Activated CD4-positive, alpha-beta memory T cell treated with anti-CD3 and anti-CD28 coated beads for 36 hours (primary cell): ENCODE measurements around the gene CD4. TPM values are rescaled to one million over a fixed set of nuclear protein-coding genes. Genes with fewer than 3 reads are reported as not detected.
"Not testable (repeated sequence)": the region's sequence is repeated elsewhere in the genome, so short reads cannot be mapped to it uniquely, and the experiment has no call there.

Experiments
- CTCF ChIA-PET: fragments of 350-600 bp; sonication (Branson Sonifier 250); formaldehyde crosslinking; loops from one replicate; lab custom pipeline; 2021; ENCODE audit warnings: antibody characterized with exemption, inconsistent platforms; lab: Charles Lee
- POLR2A ChIA-PET: fragments of 350-600 bp; sonication (Branson Sonifier 250); formaldehyde crosslinking; loops from one replicate; lab custom pipeline; 2021; ENCODE audit warnings: antibody characterized with exemption; lab: Charles Lee
- DNase-seq: peaks from one replicate; pipeline ENCODE4 v3.0.0-alpha.2; 2020
- H3K27ac Mint-ChIP-seq: one replicate; pipeline ENCODE4 v1.8.0; 2021; ENCODE audit warnings: mixed read lengths
- H3K27me3 Mint-ChIP-seq: one replicate; pipeline ENCODE4 v1.8.0; 2021; ENCODE audit warnings: mixed read lengths
- H3K36me3 Mint-ChIP-seq: one replicate; pipeline ENCODE4 v1.8.0; 2021; ENCODE audit warnings: mixed read lengths
- H3K4me1 Mint-ChIP-seq: one replicate; pipeline ENCODE4 v1.8.0; 2021; ENCODE audit warnings: low read depth, mixed read lengths
- H3K4me3 Mint-ChIP-seq: one replicate; pipeline ENCODE4 v1.8.0; 2021; ENCODE audit warnings: mild to moderate bottlenecking, mixed read lengths
- H3K9me3 Mint-ChIP-seq: one replicate; pipeline ENCODE4 v1.8.0; 2021; ENCODE audit warnings: mixed read lengths
- intact Hi-C: fragments of 100-400 bp; cut with micrococcal nuclease; formaldehyde crosslinking; loops from one replicate; pipeline ENCODE4 v1.15.1; 2023
- total RNA-seq, 2 experiments: library from RNA; stranded (reverse); gene quantifications; one replicate each; pipeline ENCODE4 v1.2.3, GENCODE V29; 2021

Gene CD4
- 100 to 1,000 TPM; 290 to 300 TPM for total RNA-seq

DNA sequence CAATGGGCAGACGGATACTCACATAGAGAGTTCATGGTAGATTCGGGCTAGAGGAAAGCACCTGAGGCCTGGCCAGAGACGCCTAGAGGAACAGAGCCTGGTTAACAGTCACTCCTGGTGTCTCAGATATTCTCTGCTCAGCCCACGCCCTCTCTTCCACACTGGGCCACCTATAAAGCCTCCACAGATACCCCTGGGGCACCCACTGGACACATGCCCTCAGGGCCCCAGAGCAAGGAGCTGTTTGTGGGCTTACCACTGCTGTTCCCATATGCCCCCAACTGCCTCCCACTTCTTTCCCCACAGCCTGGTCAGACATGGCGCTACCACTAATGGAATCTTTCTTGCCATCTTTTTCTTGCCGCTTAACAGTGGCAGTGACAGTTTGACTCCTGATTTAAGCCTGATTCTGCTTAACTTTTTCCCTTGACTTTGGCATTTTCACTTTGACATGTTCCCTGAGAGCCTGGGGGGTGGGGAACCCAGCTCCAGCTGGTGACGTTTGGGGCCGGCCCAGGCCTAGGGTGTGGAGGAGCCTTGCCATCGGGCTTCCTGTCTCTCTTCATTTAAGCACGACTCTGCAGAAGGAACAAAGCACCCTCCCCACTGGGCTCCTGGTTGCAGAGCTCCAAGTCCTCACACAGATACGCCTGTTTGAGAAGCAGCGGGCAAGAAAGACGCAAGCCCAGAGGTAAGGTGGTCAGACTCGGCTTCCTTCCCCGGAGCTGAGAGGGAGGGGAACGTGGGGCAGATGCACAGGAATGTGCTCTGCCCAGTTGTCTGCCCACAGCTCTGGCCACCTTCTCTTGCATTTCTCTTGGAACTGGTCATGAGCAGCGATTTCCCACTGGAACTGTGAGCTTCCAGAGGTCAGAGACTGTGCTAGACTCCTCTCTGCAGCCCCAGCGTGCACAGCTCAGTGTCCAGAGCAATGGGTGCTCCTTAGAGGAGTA is at the start of gene CD4:
TSS of gene CD4 (plus strand) at position 557 of the 953 bp plus-strand sequence. CDS start 10,611 bp downstream, outside the sequence.
- peak within 1 kb of the TSS; percentile 91 for H3K4me3 Mint-ChIP-seq
- CTCF ChIA-PET: interaction anchor here (0.7 to 10.5 kb wide), 14 partner anchors 9 to 253 kb away, joined by 3 to 81 read pairs (median 8); partner anchors contain the start of genes COPS7A, MLF2, PTMS and SPSB2
- H3K36me3 Mint-ChIP-seq: peaks cover 34% of the 10 kb centered on the region
- H3K4me1 Mint-ChIP-seq: peaks cover 56% of the 10 kb centered on the region
- H3K27ac Mint-ChIP-seq: peak within 1 kb of the TSS; percentile 95
- no peaks in the 10 kb centered on the region for H3K27me3 Mint-ChIP-seq
- DNase-seq: peak; percentile 93
- POLR2A ChIA-PET: interaction anchor here (0.5 to 4.6 kb wide), 21 partner anchors 9 to 1177 kb away, joined by 3 to 37 read pairs (median 5); partner anchors contain the start of genes C12orf57, CDCA3, COPS7A and GAPDH
- no peaks in the 10 kb centered on the region for H3K9me3 Mint-ChIP-seq
- intact Hi-C loops: loop anchor here (1.0 to 10.0 kb wide), 5 partner anchors 9 to 334 kb away; partner anchors contain the start of genes CHD4, COPS7A, MLF2 and TAPBPL

DNA sequence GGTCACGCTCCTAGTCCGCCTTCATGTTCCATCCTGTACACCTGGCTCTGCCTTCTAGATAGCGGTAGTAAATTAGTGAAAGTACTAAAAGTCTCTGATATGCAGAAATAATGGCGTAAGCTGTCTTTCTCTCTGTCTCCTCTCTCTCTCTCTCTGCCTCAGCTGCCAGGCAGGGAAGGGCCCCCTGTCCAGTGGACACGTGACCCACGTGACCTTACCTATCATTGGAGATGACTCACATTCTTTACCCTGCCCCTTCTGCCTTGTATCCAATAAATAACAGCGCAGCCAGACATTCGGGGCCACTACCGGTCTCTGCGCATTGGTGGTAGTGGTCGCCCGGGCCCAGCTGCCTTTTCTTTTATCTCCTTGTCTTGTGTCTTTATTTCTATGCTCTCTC is 47.2 kb upstream of the CD4 start:
- H3K27me3 Mint-ChIP-seq, H3K4me3 Mint-ChIP-seq, DNase-seq, intact Hi-C loops, H3K27ac Mint-ChIP-seq: not testable (repeated sequence)
- Mint-ChIP-seq H3K36me3 (peaks cover 22% of the 10 kb centered on the region), H3K9me3 (peaks cover 16% of the 10 kb centered on the region), H3K4me1 (peaks cover 37% of the 10 kb centered on the region)
- POLR2A ChIA-PET: interaction anchor here (1.0 to 2.2 kb wide), 3 partner anchors 11 to 110 kb away, joined by 3 to 17 read pairs (median 8); partner anchors contain the start of genes COPS7A, MLF2 and USP5
- CTCF ChIA-PET: interaction anchor here (1.0 to 1.2 kb wide), 2 partner anchors 11 to 12 kb away, joined by 3 to 7 read pairs; partner anchors contain the start of gene MLF2

DNA sequence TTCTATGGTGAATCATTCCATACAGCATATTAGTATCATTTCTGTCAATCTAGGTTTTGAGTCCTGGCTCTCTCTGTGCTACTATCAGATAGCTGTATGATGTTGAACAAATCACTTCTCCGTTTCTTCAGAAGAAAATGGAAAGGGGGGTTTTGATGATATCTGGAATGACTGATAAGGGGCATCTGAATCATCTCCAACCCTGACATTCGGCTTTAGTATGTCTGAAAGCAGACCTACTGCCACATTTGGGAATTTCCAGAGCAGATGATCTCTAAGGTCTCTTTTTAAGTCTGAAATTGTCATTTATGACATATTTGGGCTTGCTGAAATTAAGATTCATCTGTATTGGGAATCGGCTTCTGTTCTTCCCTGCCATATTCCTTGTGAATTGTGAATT is 46.5 kb upstream of the CD4 start:
- Mint-ChIP-seq H3K27me3 (no peaks in the 10 kb centered on the region), H3K4me1 (peaks cover 37% of the 10 kb centered on the region), H3K4me3 (no peak overlapping the region), H3K36me3 (peaks cover 26% of the 10 kb centered on the region), H3K27ac (peak overlapping the region; percentile 81), H3K9me3 (peaks cover 16% of the 10 kb centered on the region)
- ChIA-PET POLR2A (interaction anchor here (0.6 to 2.2 kb wide), 5 partner anchors 10 to 296 kb away, joined by 3 to 17 read pairs (median 4); partner anchors contain the start of genes COPS7A, MLF2, USP5 and ZNF384), CTCF (interaction anchor here (1.0 to 2.6 kb wide), 4 partner anchors 10 to 29 kb away, joined by 3 to 8 read pairs (median 5); partner anchors contain the start of genes MLF2 and PTMS)
- intact Hi-C loops: loop anchor here (1.0 kb wide), 1 partner anchor 19 kb away; the partner anchor contains the start of gene COPS7A
- DNase-seq: no peak

DNA sequence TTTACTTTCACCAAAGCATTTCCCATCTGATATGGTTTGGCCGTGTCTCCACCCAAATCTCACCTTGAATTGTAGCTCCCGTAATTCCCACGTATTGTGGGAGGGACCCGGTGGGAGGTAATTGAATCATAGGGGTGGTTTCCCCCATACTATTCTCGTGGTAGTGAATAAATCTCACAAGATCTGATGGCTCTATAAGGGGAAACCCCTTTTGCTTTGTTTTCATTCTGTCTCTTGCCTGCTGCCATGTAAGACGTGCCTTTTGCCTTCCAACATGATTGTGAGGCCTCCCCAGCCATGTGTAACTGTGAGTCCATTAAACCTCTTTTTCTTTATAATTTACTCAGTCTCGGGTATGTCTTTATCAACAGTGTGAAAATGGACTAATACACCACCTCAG is 46.0 kb upstream of the CD4 start:
- H3K4me3 Mint-ChIP-seq, H3K27me3 Mint-ChIP-seq: not testable (repeated sequence)
- Mint-ChIP-seq H3K9me3 (peaks cover 16% of the 10 kb centered on the region), H3K27ac (peak overlapping the region; percentile 81), H3K4me1 (peaks cover 37% of the 10 kb centered on the region), H3K36me3 (peaks cover 30% of the 10 kb centered on the region)
- ChIA-PET POLR2A (interaction anchor here (0.6 to 2.2 kb wide), 5 partner anchors 10 to 297 kb away, joined by 3 to 17 read pairs (median 4); partner anchors contain the start of genes COPS7A, MLF2, USP5 and ZNF384), CTCF (interaction anchor here (1.0 to 2.6 kb wide), 4 partner anchors 9 to 28 kb away, joined by 3 to 8 read pairs (median 5); partner anchors contain the start of genes MLF2 and PTMS)
- intact Hi-C loops: loop anchor here (1.0 kb wide), 1 partner anchor 19 kb away; the partner anchor contains the start of gene COPS7A
- peak; percentile 51 for DNase-seq

DNA sequence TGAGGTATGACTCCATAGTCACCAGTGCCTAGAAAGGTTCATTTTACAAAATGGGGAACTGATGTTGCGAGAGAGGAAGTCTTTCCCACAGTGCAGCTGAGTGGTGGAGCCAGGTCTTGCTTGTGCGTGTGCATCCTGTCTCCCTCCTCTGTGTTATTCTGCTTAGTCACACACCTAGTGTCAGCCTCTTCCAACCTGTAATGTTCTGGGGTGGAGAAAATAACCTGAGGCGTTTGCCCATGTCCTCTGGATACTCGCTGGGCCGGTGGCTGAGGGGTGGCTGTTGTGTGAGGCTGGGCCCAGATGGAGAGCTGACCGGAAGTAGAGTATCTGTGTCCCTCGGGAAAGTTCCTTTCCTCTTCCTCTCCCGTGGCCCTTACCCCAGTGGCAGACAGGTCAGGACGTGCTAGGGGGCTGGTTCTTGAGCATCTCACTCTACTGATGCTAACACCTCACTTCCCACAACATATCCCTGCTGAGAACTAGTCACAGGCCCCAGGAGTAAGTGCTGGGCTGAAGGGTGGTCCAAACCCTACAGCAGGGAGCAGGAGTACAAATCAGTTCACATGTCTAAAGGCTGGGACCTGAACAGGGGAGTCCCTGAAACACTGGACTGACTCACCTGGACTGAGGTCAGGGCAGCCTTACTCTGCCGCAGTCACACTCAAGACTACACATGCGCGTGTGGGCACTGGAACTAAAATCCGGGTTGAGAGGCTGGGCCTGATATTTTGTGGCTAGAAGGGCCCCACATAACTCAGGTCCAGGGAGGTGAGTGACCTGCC is 43.4 kb upstream of the CD4 start:
- H3K27me3 Mint-ChIP-seq: no peaks in the 10 kb centered on the region
- peaks cover 41% of the 10 kb centered on the region for H3K4me1 Mint-ChIP-seq
- H3K9me3 Mint-ChIP-seq: peaks cover 16% of the 10 kb centered on the region
- POLR2A ChIA-PET: interaction anchor here (0.9 kb wide), 1 partner anchor 57 kb away, joined by 3 read pairs; the partner anchor contains the start of gene ZNF384
- no peak overlapping the region for H3K4me3 Mint-ChIP-seq
- intact Hi-C loops: no loop called here
- peak; percentile 43 for DNase-seq
- H3K36me3 Mint-ChIP-seq: peaks cover 39% of the 10 kb centered on the region
- CTCF ChIA-PET: interaction anchor here (2.2 kb wide), 1 partner anchor 8 kb away, joined by 13 read pairs; the partner anchor contains the start of gene MLF2
- peak overlapping the region; percentile 82 for H3K27ac Mint-ChIP-seq

DNA sequence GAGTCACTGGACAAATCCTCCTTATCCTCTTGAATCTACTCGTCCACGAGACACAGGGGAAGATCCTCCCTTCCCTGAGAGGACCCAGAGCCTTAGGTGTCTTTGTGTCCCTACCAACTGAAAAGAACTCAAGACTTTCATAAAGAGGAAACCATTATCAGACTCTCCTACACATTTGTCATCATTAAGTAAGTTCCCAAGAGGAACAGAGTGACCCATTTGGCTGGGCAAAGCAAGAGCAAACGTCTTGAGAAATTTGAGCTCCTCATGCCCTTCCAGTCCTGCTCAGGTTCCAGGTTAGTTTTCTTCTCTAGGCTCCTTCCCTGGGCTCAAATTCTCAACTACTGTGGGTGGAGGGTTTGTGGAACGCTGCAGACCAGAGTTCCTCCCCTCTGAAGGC is 42.1 kb upstream of the CD4 start:
- CTCF ChIA-PET: interaction anchor here (1.0 kb wide), 1 partner anchor 20 kb away, joined by 3 read pairs; no protein-coding TSS in a partner anchor
- Mint-ChIP-seq H3K4me3 (no peak overlapping the region), H3K27me3 (no peaks in the 10 kb centered on the region), H3K36me3 (peaks cover 42% of the 10 kb centered on the region), H3K4me1 (peaks cover 50% of the 10 kb centered on the region), H3K27ac (peak overlapping the region; percentile 23), H3K9me3 (peaks cover 16% of the 10 kb centered on the region)
- intact Hi-C loops: no loop called here
- no peak for DNase-seq
- POLR2A ChIA-PET: no interaction called here

DNA sequence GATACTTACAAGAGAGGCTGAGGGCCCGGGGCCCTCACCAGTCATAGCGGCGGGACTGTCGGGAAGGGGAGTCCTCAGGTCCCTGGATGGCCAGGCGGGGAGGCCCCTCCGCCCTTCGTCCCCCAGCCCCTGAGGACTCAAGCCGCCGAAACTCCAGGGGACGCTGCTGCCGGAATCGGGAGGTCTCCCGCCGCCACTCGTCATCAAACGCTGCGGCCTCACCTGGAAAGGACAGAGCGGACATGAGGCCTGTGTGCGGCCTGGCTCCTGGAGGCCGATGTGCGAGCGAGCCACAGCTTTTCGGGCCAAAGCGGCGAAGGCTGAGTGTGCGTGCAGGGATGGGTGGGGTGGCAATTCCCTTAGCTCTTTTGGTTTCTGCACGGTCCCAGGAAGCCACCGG is 40.6 kb upstream of the CD4 start:
- CTCF ChIA-PET: no interaction called here
- Mint-ChIP-seq H3K27me3 (no peaks in the 10 kb centered on the region), H3K4me3 (no peak overlapping the region), H3K36me3 (peaks cover 44% of the 10 kb centered on the region), H3K4me1 (peaks cover 41% of the 10 kb centered on the region), H3K9me3 (peaks cover 4% of the 10 kb centered on the region), H3K27ac (no peak overlapping the region)
- POLR2A ChIA-PET: no interaction called here
- intact Hi-C loops: no loop called here
- DNase-seq: no peak

DNA sequence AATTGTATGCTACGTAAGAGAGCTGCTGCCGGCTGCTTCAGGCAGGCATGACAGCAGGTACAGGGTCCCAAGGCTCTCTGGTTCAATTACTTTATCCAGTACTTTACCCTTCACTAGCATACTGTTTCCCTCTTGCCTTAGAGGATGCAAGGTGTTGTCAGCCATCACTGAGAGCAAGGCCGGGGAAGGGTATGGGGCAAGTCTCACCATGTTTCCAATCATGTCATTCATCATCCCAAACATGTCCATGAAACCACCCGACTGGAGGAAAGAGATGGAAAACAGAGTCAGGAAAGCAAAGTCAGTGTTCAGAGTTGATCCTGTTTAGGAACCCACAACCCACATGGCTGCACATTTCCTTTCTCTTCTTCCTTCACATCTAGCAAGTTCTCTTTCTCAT is 38.8 kb upstream of the CD4 start:
- CTCF ChIA-PET: interaction anchor here (0.8 kb wide), 1 partner anchor 30 kb away, joined by 3 read pairs; no protein-coding TSS in a partner anchor
- POLR2A ChIA-PET: no interaction called here
- Mint-ChIP-seq H3K4me3 (no peak overlapping the region), H3K27ac (peak overlapping the region; percentile 55), H3K27me3 (no peaks in the 10 kb centered on the region), H3K4me1 (peaks cover 34% of the 10 kb centered on the region), H3K36me3 (peaks cover 32% of the 10 kb centered on the region), H3K9me3 (no peaks in the 10 kb centered on the region)
- intact Hi-C loops: no loop called here
- DNase-seq: no peak

DNA sequence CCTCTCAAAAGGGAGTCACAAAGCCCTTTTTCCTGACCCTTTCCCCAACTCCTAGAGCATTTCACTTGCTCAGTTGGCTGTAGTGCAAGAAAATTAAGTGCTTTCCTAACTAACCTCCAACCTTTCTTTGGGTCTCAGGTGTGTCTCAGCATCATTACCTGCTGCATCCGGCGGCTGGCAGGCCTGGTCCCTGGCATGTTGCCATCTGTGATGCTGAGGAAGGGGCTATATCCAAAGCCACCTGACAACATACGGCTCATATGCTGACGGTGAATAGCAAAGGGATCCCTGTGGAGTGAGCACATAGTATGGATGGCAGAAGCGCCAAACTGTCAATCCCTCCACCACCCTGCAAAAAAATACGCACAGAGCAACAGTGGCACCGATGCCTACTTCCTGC is 37.6 kb upstream of the CD4 start:
- H3K36me3 Mint-ChIP-seq: peaks cover 22% of the 10 kb centered on the region
- peak overlapping the region; percentile 93 for H3K4me3 Mint-ChIP-seq
- peak overlapping the region; percentile 96 for H3K27ac Mint-ChIP-seq
- DNase-seq: no peak
- CTCF ChIA-PET: interaction anchor here (1.3 to 5.9 kb wide), 8 partner anchors 9 to 100 kb away, joined by 4 to 91 read pairs (median 39); partner anchors contain the start of genes CDCA3, COPS7A, GPR162 and PTMS
- POLR2A ChIA-PET: interaction anchor here (0.9 to 3.7 kb wide), 4 partner anchors 15 to 145 kb away, joined by 5 to 37 read pairs (median 16); partner anchors contain the start of genes CD4, COPS7A and PTMS
- H3K27me3 Mint-ChIP-seq: no peaks in the 10 kb centered on the region
- no peaks in the 10 kb centered on the region for H3K9me3 Mint-ChIP-seq
- intact Hi-C loops: loop anchor here (2.0 kb wide), 2 partner anchors 15 to 437 kb away; partner anchors contain the start of genes PEX5 and PTMS
- H3K4me1 Mint-ChIP-seq: peaks cover 24% of the 10 kb centered on the region

DNA sequence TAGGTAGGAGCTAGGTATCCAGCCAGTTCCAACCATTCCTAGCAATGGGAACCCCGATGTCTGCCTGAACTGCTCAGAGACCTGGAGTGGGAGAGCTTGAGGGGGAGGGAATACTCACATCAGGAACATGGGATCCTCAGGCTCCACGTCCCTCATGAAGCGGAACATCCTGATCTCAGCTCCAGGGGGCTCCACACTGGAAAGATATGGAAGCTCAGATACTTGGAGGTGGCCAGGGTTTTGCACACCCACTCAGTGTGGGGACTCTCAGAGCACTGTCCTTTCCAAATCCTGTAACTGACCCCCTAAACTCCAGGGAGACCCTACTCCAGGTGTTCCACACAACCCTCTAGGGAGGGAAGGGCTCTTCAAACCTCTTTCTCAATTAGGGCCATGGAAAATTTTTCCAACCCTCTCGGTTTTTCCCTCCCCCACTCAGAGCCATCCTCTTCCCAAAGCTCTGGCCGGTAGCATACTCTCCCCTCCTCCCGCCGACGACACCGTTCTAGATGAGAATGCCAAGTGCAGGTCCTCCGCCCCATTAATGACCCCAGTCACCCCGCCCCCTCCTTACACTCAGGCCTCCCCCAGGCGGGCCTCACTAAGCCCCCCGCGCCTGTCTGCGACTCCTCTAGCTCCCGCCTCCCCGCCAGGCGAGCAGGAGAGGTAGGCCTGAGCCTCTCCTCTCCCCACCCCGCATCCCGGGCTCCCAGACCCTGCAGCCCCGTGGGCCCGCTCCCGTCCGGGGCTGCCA is 37.0 kb upstream of the CD4 start:
- Mint-ChIP-seq H3K9me3 (no peaks in the 10 kb centered on the region), H3K4me1 (peaks cover 24% of the 10 kb centered on the region), H3K27me3 (no peaks in the 10 kb centered on the region), H3K36me3 (peaks cover 22% of the 10 kb centered on the region), H3K27ac (peak overlapping the region; percentile 96), H3K4me3 (peak overlapping the region; percentile 93)
- CTCF ChIA-PET: interaction anchor here (0.5 to 5.9 kb wide), 32 partner anchors 8 to 287 kb away, joined by 3 to 91 read pairs (median 10); partner anchors contain the start of genes CD4, CDCA3, COPS7A and GPR162
- POLR2A ChIA-PET: interaction anchor here (0.9 to 3.7 kb wide), 20 partner anchors 10 to 266 kb away, joined by 3 to 37 read pairs (median 4); partner anchors contain the start of genes CD4, CDCA3, COPS7A and GAPDH
- no peak for DNase-seq
- intact Hi-C loops: loop anchor here (2.0 kb wide), 2 partner anchors 14 to 436 kb away; partner anchors contain the start of genes PEX5 and PTMS
